Measurements from ENCODE around the gene RPS26. TPM values are rescaled to one million over a fixed set of nuclear protein-coding genes. Genes with fewer than 3 reads are reported as not detected.

The RPS26 gene
- total and polyA plus RNA-seq, 9 of the 15 experiments (the other 6 are each of a cell fraction or from before 2014, with no cell fraction given) = 70.2 to 1,589 (median 852) TPM

DNA sequence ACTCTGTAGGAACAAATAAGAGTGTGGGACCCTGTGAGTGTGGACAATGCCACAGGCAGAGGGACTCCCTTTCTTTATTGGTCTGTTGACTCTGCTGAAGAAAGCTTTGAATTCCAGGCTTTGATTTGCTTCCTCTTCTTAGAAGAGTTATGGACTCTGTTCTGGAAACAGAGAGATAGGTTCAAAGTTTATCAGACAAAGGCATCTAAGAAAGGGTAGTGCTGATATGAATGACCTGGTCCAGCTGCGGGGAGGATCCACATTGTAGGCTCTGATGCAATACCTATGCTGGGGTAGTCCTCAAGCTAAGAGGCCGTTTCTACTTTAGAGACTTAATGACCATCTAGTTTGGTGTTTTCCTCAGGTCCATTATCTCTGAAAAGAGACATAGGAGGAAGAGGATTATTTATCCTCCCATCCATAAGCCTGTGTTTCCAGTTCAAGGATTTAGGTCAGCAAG is 31.6 kb upstream of the RPS26 start (continued):
- no peak for TF ChIP-seq KLF10 (CRISPR knock-in tag; IDR thresholded peaks at IDR 0.05)
- TF ChIP-seq MITF (IDR thresholded peaks at IDR 0.05) = no peak
- TF ChIP-seq, protein P1, sequence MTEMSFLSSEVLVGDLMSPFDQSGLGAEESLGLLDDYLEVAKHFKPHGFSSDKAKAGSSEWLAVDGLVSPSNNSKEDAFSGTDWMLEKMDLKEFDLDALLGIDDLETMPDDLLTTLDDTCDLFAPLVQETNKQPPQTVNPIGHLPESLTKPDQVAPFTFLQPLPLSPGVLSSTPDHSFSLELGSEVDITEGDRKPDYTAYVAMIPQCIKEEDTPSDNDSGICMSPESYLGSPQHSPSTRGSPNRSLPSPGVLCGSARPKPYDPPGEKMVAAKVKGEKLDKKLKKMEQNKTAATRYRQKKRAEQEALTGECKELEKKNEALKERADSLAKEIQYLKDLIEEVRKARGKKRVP (CRISPR knock-in tag; IDR thresholded peaks at IDR 0.05) = peak; percentile 87
- no peak for TF ChIP-seq HMBOX1 (IDR thresholded peaks at IDR 0.05)
- TF ChIP-seq ZNF408 (CRISPR knock-in tag; IDR thresholded peaks at IDR 0.05; ENCODE audit: low read depth) = no peak
- no peak for TF ChIP-seq RBM14 (IDR thresholded peaks at IDR 0.05; ENCODE audit: borderline replicate concordance, insufficient read depth, low read depth, low read length)
- TF ChIP-seq CTBP1 (IDR thresholded peaks at IDR 0.05; ENCODE audit: borderline replicate concordance) = peak; percentile 92
- no peak for TF ChIP-seq GTF2E2 (tag; IDR thresholded peaks at IDR 0.05)
- no peak for TF ChIP-seq KLF6 (CRISPR knock-in tag; IDR thresholded peaks at IDR 0.05; ENCODE audit: borderline replicate concordance)
- TF ChIP-seq SOX6 (IDR thresholded peaks at IDR 0.05) = peak; percentile 91
- no peak for TF ChIP-seq FOS (IDR thresholded peaks at IDR 0.05; ENCODE audit: extremely low read depth, insufficient read length)
- TF ChIP-seq HOMEZ (CRISPR knock-in tag; IDR thresholded peaks at IDR 0.05) = no peak
